WI38 (cell line): ENCODE data around the gene ZNF581.

Experiments used
- H3K4me3 ChIP-seq: 2 replicates; pipeline ENCODE4 v1.5.1; 2011; ENCODE audit warnings: low read depth, mild to moderate bottlenecking, control low read depth, low read length
- TF ChIP-seq, protein P1 (sequence below): IDR thresholded peaks from 2 replicates; pipeline ENCODE4 v1.5.1; 2012; ENCODE audit warnings: low read depth, mild to moderate bottlenecking, control low read depth, low read length

Gene ZNF581

GRCh38 chr19:55611300-55611982 lies 32.0 kb upstream of the ZNF581 start:
- H3K4me3 ChIP-seq, result no peak overlapping the region
- TF ChIP-seq, protein P1, sequence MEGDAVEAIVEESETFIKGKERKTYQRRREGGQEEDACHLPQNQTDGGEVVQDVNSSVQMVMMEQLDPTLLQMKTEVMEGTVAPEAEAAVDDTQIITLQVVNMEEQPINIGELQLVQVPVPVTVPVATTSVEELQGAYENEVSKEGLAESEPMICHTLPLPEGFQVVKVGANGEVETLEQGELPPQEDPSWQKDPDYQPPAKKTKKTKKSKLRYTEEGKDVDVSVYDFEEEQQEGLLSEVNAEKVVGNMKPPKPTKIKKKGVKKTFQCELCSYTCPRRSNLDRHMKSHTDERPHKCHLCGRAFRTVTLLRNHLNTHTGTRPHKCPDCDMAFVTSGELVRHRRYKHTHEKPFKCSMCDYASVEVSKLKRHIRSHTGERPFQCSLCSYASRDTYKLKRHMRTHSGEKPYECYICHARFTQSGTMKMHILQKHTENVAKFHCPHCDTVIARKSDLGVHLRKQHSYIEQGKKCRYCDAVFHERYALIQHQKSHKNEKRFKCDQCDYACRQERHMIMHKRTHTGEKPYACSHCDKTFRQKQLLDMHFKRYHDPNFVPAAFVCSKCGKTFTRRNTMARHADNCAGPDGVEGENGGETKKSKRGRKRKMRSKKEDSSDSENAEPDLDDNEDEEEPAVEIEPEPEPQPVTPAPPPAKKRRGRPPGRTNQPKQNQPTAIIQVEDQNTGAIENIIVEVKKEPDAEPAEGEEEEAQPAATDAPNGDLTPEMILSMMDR, result no peak

DNA sequence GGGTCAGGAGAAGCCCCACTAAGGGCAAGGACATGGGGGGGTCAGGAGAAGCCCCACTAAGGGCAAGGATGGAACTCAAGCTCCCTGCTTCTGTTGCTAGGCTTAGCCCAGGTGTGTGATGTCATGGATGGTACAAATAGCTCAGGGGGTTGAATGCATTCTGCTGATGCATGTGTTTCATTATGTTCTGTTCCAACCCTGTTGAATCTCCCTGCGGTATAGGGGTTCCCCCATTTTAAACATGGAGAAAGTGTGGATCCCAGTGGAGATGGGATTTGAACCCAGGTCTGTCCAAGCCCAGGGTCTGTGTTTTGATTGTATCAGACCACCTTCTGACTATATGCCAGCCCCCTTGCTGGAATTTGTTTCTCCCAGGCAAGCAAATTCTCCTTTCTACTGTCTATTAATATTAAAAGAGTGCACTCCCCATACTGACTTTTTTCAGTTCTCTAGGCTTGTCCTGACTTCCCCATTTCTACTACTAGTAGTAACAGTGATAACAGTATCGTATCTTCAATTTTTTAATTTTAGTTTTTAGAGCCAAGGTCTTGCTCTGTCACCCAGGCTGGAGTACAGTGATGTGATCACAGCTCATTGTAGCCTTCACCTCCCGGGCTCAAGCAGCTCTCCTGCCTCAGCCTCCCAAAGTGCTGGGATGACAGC lies 31.3 kb upstream of the ZNF581 start:
- TF ChIP-seq, protein P1, result no peak
- H3K4me3 ChIP-seq, result no peak overlapping the region

- TF ChIP-seq, protein P1, result no peak
- no peak overlapping the region for H3K4me3 ChIP-seq
Observed at GRCh38 chr19:55613396-55613795, 30.1 kb upstream of the ZNF581 start.

- TF ChIP-seq, protein P1, result no peak
- no peak overlapping the region for H3K4me3 ChIP-seq
Observed at GRCh38 chr19:55613930-55614710, 29.3 kb upstream of the ZNF581 start.

DNA sequence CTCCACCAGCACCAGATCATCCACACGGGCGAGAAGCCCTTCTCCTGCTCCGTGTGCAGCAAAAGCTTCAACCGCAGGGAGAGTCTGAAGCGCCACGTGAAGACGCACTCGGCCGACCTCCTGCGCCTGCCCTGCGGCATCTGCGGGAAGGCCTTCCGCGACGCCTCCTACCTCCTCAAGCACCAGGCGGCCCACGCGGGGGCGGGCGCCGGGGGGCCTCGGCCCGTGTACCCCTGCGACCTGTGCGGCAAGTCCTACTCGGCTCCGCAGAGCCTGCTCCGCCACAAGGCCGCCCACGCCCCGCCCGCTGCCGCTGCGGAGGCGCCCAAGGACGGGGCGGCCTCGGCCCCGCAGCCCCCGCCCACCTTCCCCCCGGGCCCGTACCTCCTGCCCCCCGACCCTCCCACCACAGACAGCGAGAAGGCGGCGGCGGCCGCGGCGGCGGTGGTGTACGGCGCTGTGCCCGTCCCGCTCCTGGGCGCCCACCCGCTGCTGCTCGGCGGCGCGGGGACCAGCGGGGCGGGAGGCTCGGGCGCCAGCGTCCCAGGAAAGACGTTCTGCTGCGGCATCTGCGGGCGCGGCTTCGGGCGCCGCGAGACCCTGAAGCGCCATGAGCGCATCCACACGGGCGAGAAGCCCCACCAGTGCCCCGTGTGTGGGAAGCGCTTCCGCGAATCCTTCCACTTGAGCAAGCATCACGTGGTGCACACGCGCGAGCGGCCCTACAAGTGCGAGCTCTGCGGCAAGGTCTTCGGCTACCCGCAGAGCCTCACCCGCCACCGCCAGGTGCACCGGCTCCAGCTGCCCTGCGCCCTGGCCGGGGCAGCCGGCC lies 28.5 kb upstream of the ZNF581 start:
- no peak overlapping the region for H3K4me3 ChIP-seq
- TF ChIP-seq, protein P1, result no peak

DNA sequence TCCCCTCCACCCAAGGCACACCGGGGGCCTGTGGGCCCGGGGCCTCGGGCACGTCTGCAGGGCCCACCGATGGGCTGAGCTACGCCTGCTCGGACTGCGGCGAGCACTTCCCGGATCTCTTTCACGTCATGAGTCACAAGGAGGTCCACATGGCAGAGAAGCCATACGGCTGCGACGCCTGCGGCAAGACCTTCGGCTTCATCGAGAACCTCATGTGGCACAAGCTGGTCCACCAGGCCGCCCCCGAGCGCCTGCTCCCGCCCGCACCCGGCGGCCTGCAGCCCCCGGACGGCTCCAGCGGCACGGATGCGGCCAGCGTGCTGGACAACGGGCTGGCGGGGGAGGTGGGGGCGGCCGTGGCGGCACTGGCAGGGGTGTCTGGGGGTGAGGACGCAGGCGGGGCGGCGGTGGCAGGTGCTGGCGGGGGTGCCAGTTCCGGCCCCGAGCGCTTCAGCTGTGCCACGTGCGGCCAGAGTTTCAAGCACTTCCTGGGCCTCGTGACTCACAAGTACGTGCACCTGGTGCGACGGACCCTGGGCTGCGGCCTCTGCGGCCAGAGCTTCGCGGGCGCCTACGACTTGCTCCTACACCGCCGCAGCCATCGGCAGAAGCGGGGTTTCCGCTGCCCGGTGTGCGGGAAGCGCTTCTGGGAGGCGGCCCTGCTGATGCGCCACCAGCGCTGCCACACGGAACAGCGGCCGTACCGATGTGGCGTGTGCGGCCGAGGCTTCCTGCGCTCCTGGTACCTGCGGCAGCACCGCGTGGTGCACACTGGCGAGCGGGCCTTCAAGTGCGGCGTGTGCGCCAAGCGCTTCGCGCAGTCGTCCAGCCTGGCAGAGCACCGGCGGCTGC lies 27.7 kb upstream of the ZNF581 start:
- H3K4me3 ChIP-seq, result no peak overlapping the region
- TF ChIP-seq, protein P1, result no peak
